Testis (tissue), 3 donors: ENCODE measurements around the gene ZNF784. TPM values are rescaled to one million over a fixed set of nuclear protein-coding genes. Genes with fewer than 3 reads are reported as not detected.

Experiments
- DNase-seq: peaks from one replicate; pipeline ENCODE4 v3.0.0-alpha.2; 2019
- H3K27ac ChIP-seq, 2 donors: fragments of 200-600 bp; sonication (generic); one replicate each; pipeline ENCODE4 v1.5.1; 2019
- H3K27me3 ChIP-seq: fragments of 200-600 bp; sonication (generic); one replicate; pipeline ENCODE4 v1.5.1; 2019
- H3K36me3 ChIP-seq: fragments of 200-600 bp; sonication (generic); one replicate; pipeline ENCODE4 v1.5.1; 2017; ENCODE audit warnings: low read depth; ENCODE audit errors: missing control alignments
- H3K4me1 ChIP-seq: fragments of 200-600 bp; sonication (generic); one replicate; pipeline ENCODE4 v1.5.1; 2019
- H3K4me3 ChIP-seq, 2 donors: fragments of 200-600 bp; sonication (generic); one replicate each; pipeline ENCODE4 v1.5.1; 2017 to 2019
- H3K9me3 ChIP-seq: fragments of 200-600 bp; sonication (generic); one replicate; pipeline ENCODE4 v1.5.1; 2017
- CTCF ChIP-seq, 3 experiments: fragments of 450-650 bp in 2 of 3; fragments of 200-600 bp in 1 of 3; sonication (generic) in 1 of 3; IDR thresholded peaks; one replicate each; pipeline ENCODE4 v1.5.1; 2016 to 2019; ENCODE audit warnings: antibody characterized with exemption in 3 of 3, mild to moderate bottlenecking in 2 of 3, moderate library complexity in 1 of 3
- POLR2A ChIP-seq: fragments of 450-650 bp; IDR thresholded peaks from one replicate; pipeline ENCODE4 v1.6.1; 2017; ENCODE audit warnings: antibody characterized with exemption, mild to moderate bottlenecking, moderate library complexity
- WGBS, 2 donors: methylation state at CpG; one replicate each; pipeline ENCODE4 v1.1.5; 2018; 5-methylcytosine and 5-hydroxymethylcytosine counted together
- intact Hi-C: fragments of 100-400 bp; cut with DNase I; formaldehyde crosslinking; loops from one replicate; pipeline ENCODE4 v1.15.1; 2023; ENCODE audit warnings: low total_unique reads
- polyA plus RNA-seq: library from polyadenylated mRNA; stranded (reverse); fragments of 350-450 nt; fragmentation: Illumina TruSeq; extraction: RNeasy Lipid Tissue Mini Kit (QIAGEN cat#74804); gene quantifications from one replicate; pipeline ENCODE4 v1.2.3, GENCODE V29; 2014; ENCODE audit warnings: low read depth, low replicate concordance; ENCODE audit not compliant: insufficient read depth
- total RNA-seq, 2 donors: library from RNA; depleted of rRNA; stranded (reverse); fragments of >200 nt; gene quantifications; one replicate each; pipeline ENCODE4 v1.2.3, GENCODE V29; 2016

ZNF784 gene
- total and polyA plus RNA-seq, 3 donors from 2014 or later = 6.6 to 13.0 (median 10.3) TPM

DNA sequence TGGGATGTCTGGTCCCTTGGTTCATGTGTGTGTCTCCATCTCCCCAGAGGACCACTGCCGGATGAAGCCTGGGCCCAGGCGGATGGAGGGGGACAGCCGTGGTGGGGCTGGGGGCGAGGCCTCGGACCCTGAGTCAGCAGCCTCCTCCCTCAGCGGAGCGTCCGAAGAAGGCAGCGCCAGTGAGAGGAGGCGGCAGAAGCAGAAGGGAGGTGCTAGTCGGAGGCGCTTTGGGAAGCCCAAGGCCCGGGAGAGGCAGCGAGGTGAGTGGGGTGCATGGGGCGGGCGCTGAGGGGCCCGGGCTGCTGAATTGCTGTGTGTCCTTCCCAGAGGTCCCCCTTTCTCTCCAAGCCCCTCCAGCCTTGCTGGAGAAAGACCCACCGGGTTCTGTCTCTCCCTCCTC is 26.9 kb upstream of the ZNF784 start:
- Histone ChIP-seq H3K4me3 (no peak overlapping the region), H3K27ac (no peak overlapping the region), H3K36me3 (no peaks in the 10 kb centered on the region), H3K27me3 (no peaks in the 10 kb centered on the region), H3K4me1 (peaks cover 15% of the 10 kb centered on the region), H3K9me3 (no peaks in the 10 kb centered on the region)
- 83 to 90% methylated on average over 18 of the region's 18 CpGs for WGBS, 2 donors
- intact Hi-C loops = no loop called here
- no peak for TF ChIP-seq POLR2A
- no peak for TF ChIP-seq CTCF (IDR thresholded peaks at IDR 0.05)
- no peak for DNase-seq

- H3K9me3 ChIP-seq = no peaks in the 10 kb centered on the region
- no peaks in the 10 kb centered on the region for H3K27me3 ChIP-seq
- H3K36me3 ChIP-seq = no peaks in the 10 kb centered on the region
- H3K4me3 ChIP-seq = no peak overlapping the region
- 88 to 90% methylated on average over 17 of the region's 17 CpGs for WGBS, 2 donors
- intact Hi-C loops = no loop called here
- no peak for DNase-seq
- TF ChIP-seq CTCF (IDR thresholded peaks at IDR 0.05) (no peak), POLR2A (no peak)
- H3K27ac ChIP-seq = no peak overlapping the region
- peaks cover 10% of the 10 kb centered on the region for H3K4me1 ChIP-seq
These were observed 26.4 kb upstream of the ZNF784 start for GRCh38 chr19:55650602-55651230.

- intact Hi-C loops = no loop called here
- DNase-seq = no peak
- H3K27me3 ChIP-seq = no peaks in the 10 kb centered on the region
- no peaks in the 10 kb centered on the region for H3K36me3 ChIP-seq
- H3K4me1 ChIP-seq = peaks cover 10% of the 10 kb centered on the region
- no peak overlapping the region for H3K27ac ChIP-seq
- no peaks in the 10 kb centered on the region for H3K9me3 ChIP-seq
- 92 to 94% methylated on average over 4 of the region's 4 CpGs for WGBS, 2 donors
- TF ChIP-seq CTCF (IDR thresholded peaks at IDR 0.05) = no peak
- no peak for TF ChIP-seq POLR2A
- no peak overlapping the region for H3K4me3 ChIP-seq
These were observed 25.8 kb upstream of the ZNF784 start for GRCh38 chr19:55650126-55650557.

DNA sequence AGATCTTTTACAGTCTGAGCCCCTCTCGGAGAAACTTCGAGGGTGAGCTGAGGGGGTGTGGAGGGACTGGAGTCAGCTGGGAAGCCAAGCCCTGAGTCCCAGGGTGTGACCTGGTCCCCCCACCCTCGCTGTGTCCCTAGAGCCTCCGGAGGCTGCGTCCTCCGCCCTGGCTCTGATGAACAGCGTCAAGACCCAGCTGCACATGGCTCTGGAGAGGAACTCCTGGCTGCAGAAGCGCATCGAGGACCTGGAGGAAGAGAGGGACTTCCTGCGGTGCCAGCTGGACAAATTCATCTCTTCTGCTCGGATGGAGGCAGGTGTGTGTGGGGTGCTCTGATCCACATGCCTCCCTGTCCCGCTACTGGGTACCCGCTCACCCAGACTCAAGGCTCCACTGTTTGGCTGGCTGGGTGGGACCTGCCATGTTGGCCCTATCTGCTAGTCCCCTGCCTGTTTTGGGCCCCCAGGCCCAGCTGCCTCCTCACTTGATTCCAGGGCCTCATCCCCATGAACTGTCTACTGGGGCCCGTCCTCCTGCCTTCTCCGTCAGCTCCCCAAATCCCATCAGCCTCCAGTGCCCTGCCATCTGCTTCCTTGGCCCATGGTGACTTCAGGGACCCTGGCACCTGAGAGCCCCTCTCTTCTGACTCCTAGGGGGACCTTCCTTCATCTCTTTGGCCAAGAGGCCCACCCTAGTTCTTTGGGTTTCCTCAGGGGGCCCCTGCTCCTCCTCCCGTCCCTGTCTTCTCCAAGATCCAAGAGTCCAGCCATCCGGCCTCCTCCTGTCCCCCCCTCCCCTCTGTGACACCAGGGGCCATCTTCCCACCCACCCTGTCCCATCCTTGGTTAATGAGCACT is 25.1 kb upstream of the ZNF784 start:
- peak overlapping the region; percentile 76 to 95 for H3K27ac ChIP-seq
- DNase-seq = no peak
- peak overlapping the region in 1 of 2 donors; percentile 79 for H3K4me3 ChIP-seq
- intact Hi-C loops = no loop called here
- H3K9me3 ChIP-seq = no peaks in the 10 kb centered on the region
- no peaks in the 10 kb centered on the region for H3K36me3 ChIP-seq
- peaks cover 11% of the 10 kb centered on the region for H3K4me1 ChIP-seq
- H3K27me3 ChIP-seq = no peaks in the 10 kb centered on the region
- WGBS, 2 donors = 64 to 88% methylated on average over 6 to 17 of the region's 17 CpGs
- TF ChIP-seq POLR2A = no peak
- TF ChIP-seq CTCF (IDR thresholded peaks at IDR 0.05) = no peak
